ENCODE measurements around the gene CD81. TPM values are rescaled to one million over a fixed set of nuclear protein-coding genes. Genes with fewer than 3 reads are reported as not detected.
A peak's percentile ranks its signal among the peaks of the same experiment; 100 is the strongest.

Gene CD81
- total RNA-seq, 1 donor from 2014 or later: 424 TPM

DNA sequence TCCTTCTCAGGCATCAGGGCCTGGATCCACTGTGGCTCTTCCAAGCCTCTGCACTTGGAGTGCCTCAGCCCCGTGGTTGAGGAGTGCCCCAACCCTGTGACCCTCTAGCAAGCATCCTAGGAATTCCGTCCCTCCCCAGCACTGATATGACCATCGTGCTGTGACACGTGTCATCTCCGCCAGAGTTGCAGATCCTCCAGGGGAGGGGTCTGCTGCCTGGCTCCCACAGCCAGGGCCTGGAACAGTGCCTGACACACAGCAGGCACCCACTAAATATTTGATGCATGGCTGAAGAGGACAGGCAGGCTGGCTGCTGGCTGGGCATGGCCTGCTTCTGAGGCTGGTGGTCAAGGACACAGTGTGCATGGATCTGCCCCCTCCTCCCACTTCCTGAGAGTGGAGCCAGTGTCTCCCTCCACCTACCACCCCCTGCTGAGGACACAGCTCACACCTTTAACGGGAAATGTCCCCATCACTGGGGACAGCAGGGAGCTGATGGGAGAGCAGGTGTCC is 1.7 kb upstream of the CD81 start:
- peaks cover 20% of the 10 kb centered on the region for H3K27me3 Mint-ChIP-seq (ENCODE audit: unreplicated experiment)
- H3K27ac Mint-ChIP-seq (ENCODE audit: unreplicated experiment): no peak overlapping the region

GRCh38 chr11:2375964-2376551 is 1.1 kb upstream of the CD81 start:
- peaks cover 12% of the 10 kb centered on the region for H3K36me3 Mint-ChIP-seq (ENCODE audit: low read depth, unreplicated experiment)
- H3K27ac Mint-ChIP-seq (ENCODE audit: unreplicated experiment): peak overlapping the region; percentile 36
- H3K9me3 Mint-ChIP-seq (ENCODE audit: unreplicated experiment): no peaks in the 10 kb centered on the region
- TF ChIP-seq, protein P1, sequence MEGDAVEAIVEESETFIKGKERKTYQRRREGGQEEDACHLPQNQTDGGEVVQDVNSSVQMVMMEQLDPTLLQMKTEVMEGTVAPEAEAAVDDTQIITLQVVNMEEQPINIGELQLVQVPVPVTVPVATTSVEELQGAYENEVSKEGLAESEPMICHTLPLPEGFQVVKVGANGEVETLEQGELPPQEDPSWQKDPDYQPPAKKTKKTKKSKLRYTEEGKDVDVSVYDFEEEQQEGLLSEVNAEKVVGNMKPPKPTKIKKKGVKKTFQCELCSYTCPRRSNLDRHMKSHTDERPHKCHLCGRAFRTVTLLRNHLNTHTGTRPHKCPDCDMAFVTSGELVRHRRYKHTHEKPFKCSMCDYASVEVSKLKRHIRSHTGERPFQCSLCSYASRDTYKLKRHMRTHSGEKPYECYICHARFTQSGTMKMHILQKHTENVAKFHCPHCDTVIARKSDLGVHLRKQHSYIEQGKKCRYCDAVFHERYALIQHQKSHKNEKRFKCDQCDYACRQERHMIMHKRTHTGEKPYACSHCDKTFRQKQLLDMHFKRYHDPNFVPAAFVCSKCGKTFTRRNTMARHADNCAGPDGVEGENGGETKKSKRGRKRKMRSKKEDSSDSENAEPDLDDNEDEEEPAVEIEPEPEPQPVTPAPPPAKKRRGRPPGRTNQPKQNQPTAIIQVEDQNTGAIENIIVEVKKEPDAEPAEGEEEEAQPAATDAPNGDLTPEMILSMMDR (IDR thresholded peaks at IDR 0.05; ENCODE audit: unreplicated experiment): no peak
- no peak for DNase-seq (ENCODE audit: low spot score)
- H3K4me3 Mint-ChIP-seq (ENCODE audit: unreplicated experiment): peak overlapping the region; percentile 85
- peaks cover 19% of the 10 kb centered on the region for H3K27me3 Mint-ChIP-seq (ENCODE audit: unreplicated experiment)
- H3K4me1 Mint-ChIP-seq (ENCODE audit: unreplicated experiment): peaks cover 18% of the 10 kb centered on the region

More for the DNA sequence above, 1.7 kb upstream of the CD81 start:
- H3K36me3 Mint-ChIP-seq (ENCODE audit: low read depth, unreplicated experiment): peaks cover 12% of the 10 kb centered on the region
- TF ChIP-seq, protein P1 (IDR thresholded peaks at IDR 0.05; ENCODE audit: unreplicated experiment): no peak
- H3K9me3 Mint-ChIP-seq (ENCODE audit: unreplicated experiment): no peaks in the 10 kb centered on the region
- DNase-seq (ENCODE audit: low spot score): no peak
- H3K4me1 Mint-ChIP-seq (ENCODE audit: unreplicated experiment): peaks cover 13% of the 10 kb centered on the region
- peak overlapping the region; percentile 85 for H3K4me3 Mint-ChIP-seq (ENCODE audit: unreplicated experiment)

- H3K27ac Mint-ChIP-seq (ENCODE audit: unreplicated experiment): peak overlapping the region; percentile 91
- peaks cover 26% of the 10 kb centered on the region for H3K4me1 Mint-ChIP-seq (ENCODE audit: unreplicated experiment)
- H3K36me3 Mint-ChIP-seq (ENCODE audit: low read depth, unreplicated experiment): peaks cover 12% of the 10 kb centered on the region
- H3K9me3 Mint-ChIP-seq (ENCODE audit: unreplicated experiment): no peaks in the 10 kb centered on the region
- DNase-seq (ENCODE audit: low spot score): peak; percentile 66
- peak overlapping the region; percentile 91 for H3K4me3 Mint-ChIP-seq (ENCODE audit: unreplicated experiment)
- H3K27me3 Mint-ChIP-seq (ENCODE audit: unreplicated experiment): peaks cover 19% of the 10 kb centered on the region
- TF ChIP-seq, protein P1 (IDR thresholded peaks at IDR 0.05; ENCODE audit: unreplicated experiment): no peak
Observed at GRCh38 chr11:2377511-2378443, 667 bp downstream of the CD81 start.

GRCh38 chr11:2378527-2379210 is 1.6 kb downstream of the CD81 start:
- H3K4me1 Mint-ChIP-seq (ENCODE audit: unreplicated experiment): peaks cover 31% of the 10 kb centered on the region
- peaks cover 12% of the 10 kb centered on the region for H3K36me3 Mint-ChIP-seq (ENCODE audit: low read depth, unreplicated experiment)
- peak; percentile 35 for DNase-seq (ENCODE audit: low spot score)
- no peaks in the 10 kb centered on the region for H3K9me3 Mint-ChIP-seq (ENCODE audit: unreplicated experiment)
- peak overlapping the region; percentile 91 for H3K4me3 Mint-ChIP-seq (ENCODE audit: unreplicated experiment)
- peak overlapping the region; percentile 91 for H3K27ac Mint-ChIP-seq (ENCODE audit: unreplicated experiment)
- TF ChIP-seq, protein P1 (IDR thresholded peaks at IDR 0.05; ENCODE audit: unreplicated experiment): no peak
- H3K27me3 Mint-ChIP-seq (ENCODE audit: unreplicated experiment): peaks cover 19% of the 10 kb centered on the region
